Subcutaneous abdominal adipose tissue (tissue), 5 donors: ENCODE data around the gene UTP14A.
A peak's percentile ranks its signal among the peaks of the same experiment; 100 is the strongest.

Source experiments
- H3K27ac ChIP-seq: one replicate; pipeline ENCODE4 v1.7.0; 2013; ENCODE audit warnings: low read depth, mild to moderate bottlenecking, inconsistent platforms, low read length, moderate library complexity
- H3K27me3 ChIP-seq, 5 donors: one replicate each; pipeline ENCODE4 v1.7.0; 2013; ENCODE audit warnings: low read length in 5 of 5, inconsistent platforms in 1 of 5; ENCODE audit not compliant: control insufficient read depth in 5 of 5, insufficient read depth in 4 of 5
- H3K36me3 ChIP-seq, 5 donors: one replicate each; pipeline ENCODE4 v1.7.0; 2013; ENCODE audit warnings: low read length in 5 of 5; ENCODE audit not compliant: control insufficient read depth in 5 of 5, insufficient read depth in 5 of 5
- H3K4me1 ChIP-seq, 5 donors: one replicate each; pipeline ENCODE4 v1.7.0; 2013; ENCODE audit warnings: low read length in 5 of 5, mild to moderate bottlenecking in 3 of 5, moderate library complexity in 1 of 5; ENCODE audit not compliant: control insufficient read depth in 5 of 5, insufficient read depth in 5 of 5
- H3K4me3 ChIP-seq, 5 donors: one replicate each; pipeline ENCODE4 v1.7.0; 2013; ENCODE audit warnings: low read length in 5 of 5, low read depth in 1 of 5
- H3K9ac ChIP-seq, 5 donors: one replicate each; pipeline ENCODE4 v1.7.0; 2013; ENCODE audit warnings: low read length in 5 of 5, mild to moderate bottlenecking in 4 of 5, moderate library complexity in 3 of 5
- H3K9me3 ChIP-seq, 5 donors: one replicate each; pipeline ENCODE4 v1.7.0; 2013; ENCODE audit warnings: low read length in 5 of 5; ENCODE audit not compliant: control insufficient read depth in 5 of 5
- donor health status: healthy.
- donor health status: healthy.
- donor health status: healthy.
- donor health status: healthy.
- donor health status: healthy.

The UTP14A gene

GRCh38 chrX:129958083-129958465 is 52.1 kb downstream of the UTP14A start:
- no peak overlapping the region for H3K27ac ChIP-seq
- H3K27me3 ChIP-seq, result peaks cover 4 to 19% (median 7%) of the 10 kb centered on the region in 5 donors
- peaks cover 0 to 20% (median 11%) of the 10 kb centered on the region in 5 donors for H3K4me1 ChIP-seq
- H3K9ac ChIP-seq, result peak overlapping the region in 1 of 5 donors; percentile 12
- H3K9me3 ChIP-seq, result peaks cover 0 to 3% (median 0%) of the 10 kb centered on the region in 5 donors
- no peaks in the 10 kb centered on the region for H3K36me3 ChIP-seq
- H3K4me3 ChIP-seq, result peak overlapping the region in 2 of 5 donors; percentile 41 to 60

- H3K27me3 ChIP-seq, result peaks cover 2 to 14% (median 4%) of the 10 kb centered on the region in 5 donors
- peaks cover 0 to 3% (median 0%) of the 10 kb centered on the region in 5 donors for H3K9me3 ChIP-seq
- H3K4me3 ChIP-seq, result no peak overlapping the region
- no peak overlapping the region for H3K27ac ChIP-seq
- peaks cover 0 to 20% (median 11%) of the 10 kb centered on the region in 5 donors for H3K4me1 ChIP-seq
- no peak overlapping the region for H3K9ac ChIP-seq
- no peaks in the 10 kb centered on the region for H3K36me3 ChIP-seq
Measured at GRCh38 chrX:129958814-129959492, 53.0 kb downstream of the UTP14A start.

- Histone ChIP-seq H3K9ac (no peak overlapping the region), H3K4me1 (peaks cover 0 to 20% (median 11%) of the 10 kb centered on the region in 5 donors), H3K9me3 (peaks cover 0 to 3% (median 0%) of the 10 kb centered on the region in 5 donors), H3K4me3 (no peak overlapping the region), H3K27me3 (peaks cover 1 to 12% (median 3%) of the 10 kb centered on the region in 5 donors), H3K27ac (no peak overlapping the region), H3K36me3 (no peaks in the 10 kb centered on the region)
Measured at GRCh38 chrX:129959493-129959832, 53.5 kb downstream of the UTP14A start.

- Histone ChIP-seq H3K4me1 (peaks cover 0 to 20% (median 11%) of the 10 kb centered on the region in 5 donors), H3K9ac (no peak overlapping the region), H3K9me3 (peaks cover 0 to 3% (median 0%) of the 10 kb centered on the region in 5 donors), H3K36me3 (no peaks in the 10 kb centered on the region), H3K27me3 (peaks cover 0 to 7% (median 2%) of the 10 kb centered on the region in 5 donors), H3K27ac (no peak overlapping the region), H3K4me3 (peak overlapping the region in 2 of 5 donors; percentile 24 to 40)
Measured at GRCh38 chrX:129961180-129962083, 55.5 kb downstream of the UTP14A start.

- Histone ChIP-seq H3K27ac (no peak overlapping the region), H3K27me3 (peaks cover 0 to 9% (median 2%) of the 10 kb centered on the region in 5 donors), H3K4me3 (no peak overlapping the region), H3K36me3 (no peaks in the 10 kb centered on the region), H3K4me1 (peaks cover 0 to 13% (median 3%) of the 10 kb centered on the region in 5 donors), H3K9me3 (peaks cover 0 to 3% (median 1%) of the 10 kb centered on the region in 5 donors), H3K9ac (no peak overlapping the region)
Measured at GRCh38 chrX:129963729-129964128, 57.8 kb downstream of the UTP14A start.

- no peak overlapping the region for H3K4me3 ChIP-seq
- H3K9me3 ChIP-seq, result peaks cover 0 to 6% (median 5%) of the 10 kb centered on the region in 5 donors
- no peak overlapping the region for H3K9ac ChIP-seq
- peaks cover 0 to 7% (median 0%) of the 10 kb centered on the region in 5 donors for H3K4me1 ChIP-seq
- peaks cover 0 to 7% (median 2%) of the 10 kb centered on the region in 5 donors for H3K27me3 ChIP-seq
- no peaks in the 10 kb centered on the region for H3K36me3 ChIP-seq
- no peak overlapping the region for H3K27ac ChIP-seq
Measured at GRCh38 chrX:129965166-129965565, 59.2 kb downstream of the UTP14A start.

GRCh38 chrX:129968968-129969367 is 63.0 kb downstream of the UTP14A start:
- Histone ChIP-seq H3K4me1 (no peaks in the 10 kb centered on the region), H3K27me3 (peaks cover 0 to 7% (median 4%) of the 10 kb centered on the region in 5 donors), H3K9me3 (peaks cover 0 to 6% (median 5%) of the 10 kb centered on the region in 5 donors), H3K27ac (no peak overlapping the region), H3K4me3 (no peak overlapping the region), H3K36me3 (no peaks in the 10 kb centered on the region), H3K9ac (no peak overlapping the region)

GRCh38 chrX:129976441-129976840 is 70.5 kb downstream of the UTP14A start:
- peaks cover 0 to 10% (median 3%) of the 10 kb centered on the region in 5 donors for H3K27me3 ChIP-seq
- H3K36me3 ChIP-seq, result no peaks in the 10 kb centered on the region
- no peak overlapping the region for H3K27ac ChIP-seq
- no peaks in the 10 kb centered on the region for H3K9me3 ChIP-seq
- H3K4me1 ChIP-seq, result peaks cover 0 to 7% (median 5%) of the 10 kb centered on the region in 5 donors
- no peak overlapping the region for H3K9ac ChIP-seq
- no peak overlapping the region for H3K4me3 ChIP-seq
